ENCODE results near the gene MUL1.

- TF ChIP-seq YY1 (IDR thresholded peaks at IDR 0.05; ENCODE audit: borderline replicate concordance in 1 of 3, control insufficient read depth in 1 of 3, extremely low read depth in 1 of 3, insufficient read depth in 3 of 3, insufficient read length in 1 of 3, insufficient replicate concordance in 2 of 3, low read depth in 1 of 3, low read length in 2 of 3) = peak in 1 of 3 experiments; percentile 27
- no peak for TF ChIP-seq CC2D1A (IDR thresholded peaks at IDR 0.05)
- no peak for TF ChIP-seq ZNF696 (CRISPR knock-in tag; conservative IDR thresholded peaks at IDR 0.05)
- no peak for TF ChIP-seq CTCF (IDR thresholded peaks at IDR 0.05 in 2 of 3, conservative IDR thresholded peaks at IDR 0.05 in 1 of 3; ENCODE audit: insufficient read depth in 2 of 3, low read depth in 1 of 3, low read length in 3 of 3)
- TF ChIP-seq ZNF282 (CRISPR knock-in tag; IDR thresholded peaks at IDR 0.05) = no peak
- TF ChIP-seq SMC3 (conservative IDR thresholded peaks at IDR 0.05; ENCODE audit: insufficient read depth, low read depth, low read length) = no peak
- TF ChIP-seq, protein P1, sequence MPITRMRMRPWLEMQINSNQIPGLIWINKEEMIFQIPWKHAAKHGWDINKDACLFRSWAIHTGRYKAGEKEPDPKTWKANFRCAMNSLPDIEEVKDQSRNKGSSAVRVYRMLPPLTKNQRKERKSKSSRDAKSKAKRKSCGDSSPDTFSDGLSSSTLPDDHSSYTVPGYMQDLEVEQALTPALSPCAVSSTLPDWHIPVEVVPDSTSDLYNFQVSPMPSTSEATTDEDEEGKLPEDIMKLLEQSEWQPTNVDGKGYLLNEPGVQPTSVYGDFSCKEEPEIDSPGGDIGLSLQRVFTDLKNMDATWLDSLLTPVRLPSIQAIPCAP (CRISPR knock-in tag; IDR thresholded peaks at IDR 0.05; ENCODE audit: borderline replicate concordance) = no peak
- TF ChIP-seq ZNF695 (CRISPR knock-in tag; IDR thresholded peaks at IDR 0.05) = no peak
- TF ChIP-seq GATA2 (CRISPR knock-in tag; IDR thresholded peaks at IDR 0.05) = no peak
- no peak for TF ChIP-seq NR3C1 (CRISPR knock-in tag; IDR thresholded peaks at IDR 0.05)
Measured at GRCh38 chr1:20472860-20473711, 34.9 kb downstream of the MUL1 start.
